Prostate gland (tissue), 2 donors: ENCODE data around the gene CNTLN.

ENCODE experiments used
- POLR2A ChIP-seq: fragments of 450-650 bp; IDR thresholded peaks from one replicate; pipeline ENCODE4 v1.6.1; 2016; ENCODE audit warnings: antibody characterized with exemption, mild to moderate bottlenecking
- TF ChIP-seq, protein P1 (sequence below), 4 experiments: fragments of 200-600 bp in 2 of 4; fragments of 450-650 bp in 2 of 4; sonication (generic) in 2 of 4; IDR thresholded peaks; 1 replicate in 3 of 4; 2 replicates in 1 of 4; pipeline ENCODE4 v1.5.1; 2016 to 2019; ENCODE audit warnings: antibody characterized with exemption in 4 of 4, mild to moderate bottlenecking in 2 of 4, moderate library complexity in 2 of 4

DNA sequence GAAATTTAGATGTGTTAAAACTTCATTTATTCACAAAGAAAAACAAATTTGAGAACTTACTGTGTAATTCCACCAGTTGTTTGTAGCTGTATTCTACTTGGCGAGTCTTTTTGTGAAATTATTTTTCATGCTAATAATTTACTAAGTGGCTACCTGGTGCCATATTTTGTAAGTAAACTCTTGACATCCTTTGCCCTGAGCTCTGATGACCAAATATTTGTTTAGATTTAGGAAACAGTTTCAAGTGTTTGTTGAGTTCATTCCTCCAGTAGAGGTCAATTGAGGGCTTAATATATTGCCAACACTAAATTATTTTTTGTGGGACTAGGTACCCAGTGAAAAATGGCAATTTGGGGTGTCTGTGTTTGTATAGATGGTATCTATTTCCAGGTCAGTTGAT lies 3.7 kb downstream of the CNTLN start:
- TF ChIP-seq, protein P1, sequence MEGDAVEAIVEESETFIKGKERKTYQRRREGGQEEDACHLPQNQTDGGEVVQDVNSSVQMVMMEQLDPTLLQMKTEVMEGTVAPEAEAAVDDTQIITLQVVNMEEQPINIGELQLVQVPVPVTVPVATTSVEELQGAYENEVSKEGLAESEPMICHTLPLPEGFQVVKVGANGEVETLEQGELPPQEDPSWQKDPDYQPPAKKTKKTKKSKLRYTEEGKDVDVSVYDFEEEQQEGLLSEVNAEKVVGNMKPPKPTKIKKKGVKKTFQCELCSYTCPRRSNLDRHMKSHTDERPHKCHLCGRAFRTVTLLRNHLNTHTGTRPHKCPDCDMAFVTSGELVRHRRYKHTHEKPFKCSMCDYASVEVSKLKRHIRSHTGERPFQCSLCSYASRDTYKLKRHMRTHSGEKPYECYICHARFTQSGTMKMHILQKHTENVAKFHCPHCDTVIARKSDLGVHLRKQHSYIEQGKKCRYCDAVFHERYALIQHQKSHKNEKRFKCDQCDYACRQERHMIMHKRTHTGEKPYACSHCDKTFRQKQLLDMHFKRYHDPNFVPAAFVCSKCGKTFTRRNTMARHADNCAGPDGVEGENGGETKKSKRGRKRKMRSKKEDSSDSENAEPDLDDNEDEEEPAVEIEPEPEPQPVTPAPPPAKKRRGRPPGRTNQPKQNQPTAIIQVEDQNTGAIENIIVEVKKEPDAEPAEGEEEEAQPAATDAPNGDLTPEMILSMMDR (IDR thresholded peaks at IDR 0.05): no peak
- no peak for TF ChIP-seq POLR2A
